Trophoblast cell (in vitro differentiated cells and primary cell): ENCODE data around the gene ZFR2. TPM values are rescaled to one million over a fixed set of nuclear protein-coding genes. Genes with fewer than 3 reads are reported as not detected.

Experiments used
- DNase-seq, 2 donors: peaks; one replicate each; pipeline ENCODE4 v3.0.0-alpha.2; 2016
- H2AFZ ChIP-seq: 2 replicates; pipeline ENCODE4 v1.6.1; 2013; ENCODE audit warnings: low read length, moderate library complexity, mild to moderate bottlenecking; ENCODE audit not compliant: insufficient read depth, poor library complexity
- H2AK5ac ChIP-seq: 2 replicates; pipeline ENCODE4 v1.6.1; 2013; ENCODE audit warnings: mild to moderate bottlenecking, low read length
- H2BK120ac ChIP-seq: 2 replicates; pipeline ENCODE4 v1.6.1; 2013; ENCODE audit warnings: low read length, mild to moderate bottlenecking, moderate library complexity; ENCODE audit not compliant: insufficient read depth, poor library complexity
- H2BK12ac ChIP-seq: 2 replicates; pipeline ENCODE4 v1.6.1; 2013; ENCODE audit warnings: mild to moderate bottlenecking, low read length, moderate library complexity
- H2BK5ac ChIP-seq: 2 replicates; pipeline ENCODE4 v1.6.1; 2013; ENCODE audit warnings: low read length, low read depth, moderate library complexity, mild to moderate bottlenecking; ENCODE audit not compliant: poor library complexity
- H3K14ac ChIP-seq: 2 replicates; pipeline ENCODE4 v1.6.1; 2013; ENCODE audit warnings: mild to moderate bottlenecking, low read length
- H3K18ac ChIP-seq: 2 replicates; pipeline ENCODE4 v1.6.1; 2013; ENCODE audit warnings: mild to moderate bottlenecking, low read length
- H3K23ac ChIP-seq: 2 replicates; pipeline ENCODE4 v1.6.1; 2013; ENCODE audit warnings: low read length
- H3K27ac ChIP-seq: 2 replicates; pipeline ENCODE4 v1.5.1; 2013; ENCODE audit warnings: low read depth, mild to moderate bottlenecking, inconsistent platforms, low read length, moderate library complexity
- H3K27me3 ChIP-seq: 2 replicates; pipeline ENCODE4 v1.6.1; 2013; ENCODE audit warnings: inconsistent platforms, mild to moderate bottlenecking, low read length, moderate library complexity; ENCODE audit not compliant: insufficient read depth
- H3K36me3 ChIP-seq, 2 experiments: 1 replicate in 1 of 2; 2 replicates in 1 of 2; pipeline ENCODE4 v1.6.1; 2013; ENCODE audit warnings: low read length in 2 of 2, mild to moderate bottlenecking in 2 of 2, moderate library complexity in 1 of 2; ENCODE audit not compliant: insufficient read depth in 2 of 2, control insufficient read depth in 1 of 2
- H3K4ac ChIP-seq: 2 replicates; pipeline ENCODE4 v1.6.1; 2013; ENCODE audit warnings: low read depth, mild to moderate bottlenecking, low read length, moderate library complexity
- H3K4me1 ChIP-seq, 2 experiments: 1 replicate in 1 of 2; 2 replicates in 1 of 2; pipeline ENCODE4 v1.6.1; 2013; ENCODE audit warnings: low read length in 2 of 2, mild to moderate bottlenecking in 2 of 2, moderate library complexity in 1 of 2; ENCODE audit not compliant: insufficient read depth in 2 of 2, control insufficient read depth in 1 of 2
- H3K4me2 ChIP-seq: 2 replicates; pipeline ENCODE4 v1.6.1; 2013; ENCODE audit warnings: inconsistent platforms, mild to moderate bottlenecking, low read length, moderate library complexity
- H3K4me3 ChIP-seq: 2 replicates; pipeline ENCODE4 v1.5.1; 2013; ENCODE audit warnings: mild to moderate bottlenecking, low read depth, low read length, inconsistent platforms
- H3K79me1 ChIP-seq: one replicate; pipeline ENCODE4 v1.6.1; 2013; ENCODE audit warnings: low read length
- H3K79me2 ChIP-seq: 2 replicates; pipeline ENCODE4 v1.6.1; 2013; ENCODE audit warnings: low read length, mild to moderate bottlenecking; ENCODE audit not compliant: control insufficient read depth, insufficient read depth, poor library complexity
- H3K9ac ChIP-seq: 2 replicates; pipeline ENCODE4 v1.6.1; 2013; ENCODE audit warnings: mild to moderate bottlenecking, low read length
- H3K9me3 ChIP-seq: 2 replicates; pipeline ENCODE4 v1.6.1; 2013; ENCODE audit warnings: low read depth, mild to moderate bottlenecking, control low read depth, inconsistent platforms, low read length; ENCODE audit not compliant: insufficient read depth
- H4K12ac ChIP-seq: 2 replicates; pipeline ENCODE4 v1.6.1; 2013; ENCODE audit warnings: low read depth, mild to moderate bottlenecking, low read length, moderate library complexity
- H4K8ac ChIP-seq: 2 replicates; pipeline ENCODE4 v1.6.1; 2013; ENCODE audit warnings: low read depth, mild to moderate bottlenecking, low read length, moderate library complexity
- H4K91ac ChIP-seq: one replicate; pipeline ENCODE4 v1.6.1; 2013; ENCODE audit warnings: low read depth, mild to moderate bottlenecking, low read length, moderate library complexity
- WGBS: extraction: QIAGEN DNeasy Blood & Tissue Kit; methylation state at CpG from one replicate; pipeline ENCODE4 v1.1.7; 2013; ENCODE audit warnings: missing lambda C conversion rate; ENCODE audit not compliant: insufficient read length, insufficient coverage; ENCODE audit errors: extremely low coverage; 5-methylcytosine and 5-hydroxymethylcytosine counted together
- polyA plus RNA-seq: library from polyadenylated mRNA; stranded (reverse); fragments of 200-250 nt; gene quantifications from 2 replicates; pipeline ENCODE4 v1.2.3, GENCODE V29; 2013

The ZFR2 gene
- polyA plus RNA-seq, result 0.45 and 0.61 TPM in 2 replicates

- no peak for DNase-seq
- peaks cover 10% of the 10 kb centered on the region for H3K27me3 ChIP-seq
- H3K4me2 ChIP-seq, result peak within 1 kb of the TSS; percentile 50
- peaks cover 8% of the 10 kb centered on the region for H3K9me3 ChIP-seq
- H3K14ac ChIP-seq, result no peak within 1 kb of the TSS
- no peak within 1 kb of the TSS for H2BK5ac ChIP-seq
- H2AFZ ChIP-seq, result no peak within 1 kb of the TSS
- H4K12ac ChIP-seq, result no peak within 1 kb of the TSS
- H4K91ac ChIP-seq, result no peak within 1 kb of the TSS
- H3K79me2 ChIP-seq, result no peaks in the 10 kb centered on the region
- no CpG with 5 or more reads among the region's 62 CpGs for WGBS
- H3K79me1 ChIP-seq, result no peaks in the 10 kb centered on the region
- H3K27ac ChIP-seq, result no peak within 1 kb of the TSS
- no peak within 1 kb of the TSS for H3K4ac ChIP-seq
- no peak within 1 kb of the TSS for H2BK120ac ChIP-seq
- no peak within 1 kb of the TSS for H4K8ac ChIP-seq
- no peaks in the 10 kb centered on the region for H3K4me1 ChIP-seq
- no peak within 1 kb of the TSS for H3K23ac ChIP-seq
- H3K36me3 ChIP-seq, result no peaks in the 10 kb centered on the region
- no peak within 1 kb of the TSS for H2BK12ac ChIP-seq
- no peak within 1 kb of the TSS for H3K9ac ChIP-seq
- peak within 1 kb of the TSS; percentile 58 for H3K4me3 ChIP-seq
- no peak within 1 kb of the TSS for H2AK5ac ChIP-seq
- H3K18ac ChIP-seq, result no peak within 1 kb of the TSS
These were observed at the start of gene ZFR2 for GRCh38 chr19:3868770-3869456. Gene ZFR2 (minus strand): TSS chr19:3869038. CDS start chr19:3869017, 21 bp downstream.

DNA sequence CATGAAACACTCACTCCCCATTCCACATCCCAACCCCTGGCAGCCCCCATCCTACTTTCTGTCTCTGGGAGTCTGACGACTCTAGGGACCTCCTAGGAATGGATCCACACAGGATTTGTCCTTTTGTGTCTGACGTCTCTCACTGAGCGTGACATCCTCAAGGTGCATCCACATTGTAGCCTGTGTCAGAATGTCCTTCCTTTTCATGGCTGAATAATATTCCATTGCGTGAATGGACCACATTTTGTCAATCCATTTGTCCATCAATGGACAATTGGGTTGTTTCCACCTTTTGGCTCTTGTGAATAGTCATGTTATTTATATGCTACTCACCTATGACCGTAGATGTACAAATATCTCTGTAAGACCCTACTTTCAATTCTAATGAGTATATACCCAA lies 47.2 kb upstream of the ZFR2 start:
- H3K9me3 ChIP-seq, result peaks cover 4% of the 10 kb centered on the region
- no peak overlapping the region for H3K27ac ChIP-seq
- H2BK120ac ChIP-seq, result no peak overlapping the region
- H4K12ac ChIP-seq, result no peak overlapping the region
- no peak overlapping the region for H3K4me3 ChIP-seq
- H3K14ac ChIP-seq, result no peak overlapping the region
- WGBS, result no CpG with 5 or more reads among the region's 5 CpGs
- no peaks in the 10 kb centered on the region for H3K4me1 ChIP-seq
- H3K4me2 ChIP-seq, result no peak overlapping the region
- no peak overlapping the region for H2BK12ac ChIP-seq
- no peaks in the 10 kb centered on the region for H3K36me3 ChIP-seq
- H2AK5ac ChIP-seq, result no peak overlapping the region
- no peak overlapping the region for H4K8ac ChIP-seq
- H4K91ac ChIP-seq, result no peak overlapping the region
- no peak overlapping the region for H3K9ac ChIP-seq
- no peaks in the 10 kb centered on the region for H3K27me3 ChIP-seq
- no peak for DNase-seq
- H3K79me2 ChIP-seq, result no peaks in the 10 kb centered on the region
- no peak overlapping the region for H3K4ac ChIP-seq
- H3K18ac ChIP-seq, result no peak overlapping the region
- H3K79me1 ChIP-seq, result no peaks in the 10 kb centered on the region
- H2AFZ ChIP-seq, result no peak overlapping the region
- H2BK5ac ChIP-seq, result no peak overlapping the region
- H3K23ac ChIP-seq, result no peak overlapping the region

DNA sequence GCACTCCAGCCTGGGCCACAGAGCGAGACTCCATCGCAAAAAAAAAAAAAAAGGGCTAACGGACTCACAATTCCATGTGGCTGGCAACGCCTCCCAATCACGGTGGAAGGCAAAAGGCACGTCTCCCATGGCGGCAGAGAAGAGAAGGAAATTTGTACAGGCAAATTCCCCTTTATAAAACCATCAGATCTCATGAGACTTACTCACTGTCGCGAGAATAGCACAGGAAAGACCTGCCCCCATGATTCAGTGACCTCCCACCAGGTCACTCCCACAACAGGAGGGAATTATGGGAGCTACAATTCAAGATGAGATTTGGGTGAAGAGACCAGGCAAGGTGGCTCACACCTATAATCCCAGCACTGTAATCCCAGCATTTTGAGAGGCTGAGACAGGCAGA lies 45.4 kb upstream of the ZFR2 start:
- no peak overlapping the region for H4K8ac ChIP-seq
- no peak overlapping the region for H3K4ac ChIP-seq
- H2BK5ac ChIP-seq, result no peak overlapping the region
- no peak overlapping the region for H4K12ac ChIP-seq
- H3K4me3 ChIP-seq, result no peak overlapping the region
- H3K36me3 ChIP-seq, result no peaks in the 10 kb centered on the region
- no peak overlapping the region for H3K9ac ChIP-seq
- no peak overlapping the region for H3K23ac ChIP-seq
- no peak overlapping the region for H3K18ac ChIP-seq
- no peak overlapping the region for H2BK12ac ChIP-seq
- H3K79me1 ChIP-seq, result no peaks in the 10 kb centered on the region
- H3K14ac ChIP-seq, result no peak overlapping the region
- no CpG with 5 or more reads among the region's 9 CpGs for WGBS
- no peaks in the 10 kb centered on the region for H3K79me2 ChIP-seq
- H3K27me3 ChIP-seq, result no peaks in the 10 kb centered on the region
- H2AFZ ChIP-seq, result no peak overlapping the region
- no peak overlapping the region for H3K4me2 ChIP-seq
- no peak overlapping the region for H2BK120ac ChIP-seq
- no peak overlapping the region for H2AK5ac ChIP-seq
- H3K27ac ChIP-seq, result no peak overlapping the region
- H3K4me1 ChIP-seq, result no peaks in the 10 kb centered on the region
- no peak overlapping the region for H4K91ac ChIP-seq
- peaks cover 7% of the 10 kb centered on the region for H3K9me3 ChIP-seq
- DNase-seq, result no peak

DNA sequence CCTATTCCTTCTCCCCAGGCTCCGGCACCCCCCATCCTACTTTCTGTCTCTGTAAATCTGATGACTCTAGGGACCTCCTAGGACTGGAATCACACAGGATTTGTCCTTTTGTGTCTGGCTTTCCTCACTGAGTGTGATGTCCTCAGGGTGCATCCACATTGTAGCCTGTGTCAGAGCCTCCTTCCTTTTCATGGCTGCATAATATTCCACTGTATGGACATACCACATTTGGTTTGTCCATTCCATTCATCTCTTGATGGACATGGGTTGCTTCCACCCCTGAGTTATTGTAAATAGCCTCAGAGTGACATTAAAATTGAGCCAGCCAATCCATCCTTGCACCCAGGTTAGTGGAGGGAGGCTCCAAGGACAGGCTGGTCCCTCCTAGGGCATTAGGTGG lies 41.3 kb upstream of the ZFR2 start:
- no peak overlapping the region for H3K14ac ChIP-seq
- no peak overlapping the region for H3K27ac ChIP-seq
- H2AFZ ChIP-seq, result no peak overlapping the region
- no peak overlapping the region for H3K4me2 ChIP-seq
- no peaks in the 10 kb centered on the region for H3K79me2 ChIP-seq
- no peak overlapping the region for H3K23ac ChIP-seq
- no CpG with 5 or more reads among the region's 1 CpG for WGBS
- no peak overlapping the region for H2BK12ac ChIP-seq
- no peak overlapping the region for H3K4ac ChIP-seq
- no peaks in the 10 kb centered on the region for H3K27me3 ChIP-seq
- H3K4me1 ChIP-seq, result no peaks in the 10 kb centered on the region
- no peak overlapping the region for H4K8ac ChIP-seq
- no peak overlapping the region for H3K18ac ChIP-seq
- no peaks in the 10 kb centered on the region for H3K79me1 ChIP-seq
- H2BK5ac ChIP-seq, result no peak overlapping the region
- H2BK120ac ChIP-seq, result no peak overlapping the region
- H3K4me3 ChIP-seq, result no peak overlapping the region
- H3K9me3 ChIP-seq, result peaks cover 7% of the 10 kb centered on the region
- H4K12ac ChIP-seq, result no peak overlapping the region
- no peak overlapping the region for H2AK5ac ChIP-seq
- H3K9ac ChIP-seq, result no peak overlapping the region
- no peak overlapping the region for H4K91ac ChIP-seq
- H3K36me3 ChIP-seq, result no peaks in the 10 kb centered on the region
- DNase-seq, result no peak
